NCI-H82 (cell line): Measurements from ENCODE around the gene CRELD2.

ENCODE experiments used
- DNase-seq: peaks from one replicate; lab custom pipeline; 2025; lab: John Stamatoyannopoulos, UW

CRELD2 gene

GRCh38 chr22:49930596-49931412, 12.4 kb downstream of the CRELD2 start:
- peak; percentile 63 for DNase-seq

- DNase-seq = no peak
Observed at GRCh38 chr22:49933236-49934159, 15.1 kb downstream of the CRELD2 start.

- DNase-seq = peak; percentile 56
Observed at GRCh38 chr22:49934160-49934890, 15.9 kb downstream of the CRELD2 start.

GRCh38 chr22:49934891-49935557, 16.6 kb downstream of the CRELD2 start:
- peak; percentile 72 for DNase-seq

GRCh38 chr22:49935561-49935960, 17.1 kb downstream of the CRELD2 start:
- peak; percentile 64 for DNase-seq

GRCh38 chr22:49936018-49936972, 17.9 kb downstream of the CRELD2 start:
- peak; percentile 71 for DNase-seq

- peak; percentile 30 for DNase-seq
Observed at GRCh38 chr22:49936973-49937757, 18.7 kb downstream of the CRELD2 start.

- no peak for DNase-seq
Observed at GRCh38 chr22:49937758-49938564, 19.5 kb downstream of the CRELD2 start.

- DNase-seq = no peak
Observed at GRCh38 chr22:49938565-49939136, 20.2 kb downstream of the CRELD2 start.

- no peak for DNase-seq
Observed at GRCh38 chr22:49941507-49942316, 23.3 kb downstream of the CRELD2 start.

- peak; percentile 29 for DNase-seq
Observed at GRCh38 chr22:49942565-49943404, 24.4 kb downstream of the CRELD2 start.

GRCh38 chr22:49943405-49943765, 25.0 kb downstream of the CRELD2 start:
- DNase-seq = no peak

- DNase-seq = no peak
Observed at GRCh38 chr22:49943771-49944398, 25.5 kb downstream of the CRELD2 start.

GRCh38 chr22:49944399-49944891, 26.0 kb downstream of the CRELD2 start:
- DNase-seq = peak; percentile 26

- DNase-seq = peak; percentile 98
Observed at GRCh38 chr22:49945042-49945794, 26.8 kb downstream of the CRELD2 start.
